Spleen (tissue), 7 donors: ENCODE results near the gene NOS1AP.

Experiments
- CTCF ChIP-seq, 11 experiments: fragments of 200-600 bp in 7 of 11; fragments of 450-650 bp in 4 of 11; sonication (generic) in 4 of 11; IDR thresholded peaks in 8 of 11; conservative IDR thresholded peaks in 3 of 11; 1 replicate in 7 of 11; 2 replicates in 4 of 11; pipeline versions ENCODE4 v1.4.0 to v1.8.0; 2016 to 2021; ENCODE audit warnings: antibody characterized with exemption in 11 of 11, inconsistent platforms in 4 of 11, mild to moderate bottlenecking in 1 of 11
- POLR2A ChIP-seq, 3 donors: fragments of 450-650 bp; IDR thresholded peaks; one replicate each; pipeline ENCODE4 v1.5.1; 2017; ENCODE audit warnings: antibody characterized with exemption in 3 of 3, mild to moderate bottlenecking in 1 of 3
- POLR2AphosphoS5 ChIP-seq, 3 donors: sonication (generic); formaldehyde crosslinking; IDR thresholded peaks; one replicate each; pipeline ENCODE4 v1.5.1; 2017; ENCODE audit warnings: antibody characterized with exemption in 3 of 3
- donor health status: DM: no; HTN: no; CAD: no; lungs with moderate emphysema.
- donor health status: DM: no; HTN: no; CAD: no.
- donor health status: DM: no; HTN: no; CAD: no.

- TF ChIP-seq POLR2AphosphoS5 (IDR thresholded peaks at IDR 0.05): no peak
- TF ChIP-seq CTCF (IDR thresholded peaks at IDR 0.05 in 8 of 11, conservative IDR thresholded peaks at IDR 0.05 in 3 of 11): no peak
- no peak for TF ChIP-seq POLR2A (IDR thresholded peaks at IDR 0.05)
Measured at GRCh38 chr1:162144853-162145252, 75.4 kb downstream of the NOS1AP start.
